Skin of body (tissue), 2 donors: ENCODE data around the gene ZNF225. TPM values are rescaled to one million over a fixed set of nuclear protein-coding genes. Genes with fewer than 3 reads are reported as not detected.
"Not testable (repeated sequence)": the region's sequence is repeated elsewhere in the genome, so short reads cannot be mapped to it uniquely, and the experiment has no call there.

Experiments used
- DNase-seq: peaks from one replicate; lab custom pipeline; 2025; lab: John Stamatoyannopoulos, UW
- total RNA-seq: library from RNA; depleted of rRNA; stranded (reverse); fragments of >200 nt; gene quantifications from one replicate; pipeline ENCODE4 v1.2.3, GENCODE V29; 2014

Gene ZNF225
- 5.9 TPM for total RNA-seq

- DNase-seq: peak; percentile 99
Measured at GRCh38 chr19:44113138-44113783, at the start of gene ZNF225. TSS of gene ZNF225 (plus strand) at chr19:44113399. CDS start at chr19:44115828, 2,429 bp downstream.

- no peak for DNase-seq
Measured at GRCh38 chr19:44066305-44066704, 46.9 kb upstream of the ZNF225 start.

DNA sequence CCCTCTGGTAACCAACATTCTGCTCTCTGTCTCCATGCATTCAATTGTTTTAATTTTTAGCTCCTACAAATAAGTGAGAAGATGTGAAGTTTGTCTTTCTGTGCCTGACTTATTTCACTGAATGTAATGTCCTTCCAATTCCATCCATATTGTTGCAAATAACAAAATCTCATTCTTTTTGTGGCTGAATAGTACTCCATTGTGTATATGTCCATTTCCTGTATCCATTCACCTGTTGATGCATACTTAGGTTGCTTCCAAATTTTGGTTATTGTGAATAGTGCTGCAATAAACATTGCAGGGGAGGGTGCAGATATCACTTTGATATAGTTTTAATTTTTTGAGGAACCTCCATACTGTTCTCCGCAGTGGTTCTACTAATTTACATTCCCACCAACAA, 43.8 kb upstream of the ZNF225 start:
- no peak for DNase-seq

- peak; percentile 84 for DNase-seq
Measured at GRCh38 chr19:44071824-44072542, 41.2 kb upstream of the ZNF225 start, which contains the start of gene ZNF284. TSS of gene ZNF284 (plus strand) at chr19:44072159. CDS start at chr19:44076390, 4,231 bp downstream.

DNA sequence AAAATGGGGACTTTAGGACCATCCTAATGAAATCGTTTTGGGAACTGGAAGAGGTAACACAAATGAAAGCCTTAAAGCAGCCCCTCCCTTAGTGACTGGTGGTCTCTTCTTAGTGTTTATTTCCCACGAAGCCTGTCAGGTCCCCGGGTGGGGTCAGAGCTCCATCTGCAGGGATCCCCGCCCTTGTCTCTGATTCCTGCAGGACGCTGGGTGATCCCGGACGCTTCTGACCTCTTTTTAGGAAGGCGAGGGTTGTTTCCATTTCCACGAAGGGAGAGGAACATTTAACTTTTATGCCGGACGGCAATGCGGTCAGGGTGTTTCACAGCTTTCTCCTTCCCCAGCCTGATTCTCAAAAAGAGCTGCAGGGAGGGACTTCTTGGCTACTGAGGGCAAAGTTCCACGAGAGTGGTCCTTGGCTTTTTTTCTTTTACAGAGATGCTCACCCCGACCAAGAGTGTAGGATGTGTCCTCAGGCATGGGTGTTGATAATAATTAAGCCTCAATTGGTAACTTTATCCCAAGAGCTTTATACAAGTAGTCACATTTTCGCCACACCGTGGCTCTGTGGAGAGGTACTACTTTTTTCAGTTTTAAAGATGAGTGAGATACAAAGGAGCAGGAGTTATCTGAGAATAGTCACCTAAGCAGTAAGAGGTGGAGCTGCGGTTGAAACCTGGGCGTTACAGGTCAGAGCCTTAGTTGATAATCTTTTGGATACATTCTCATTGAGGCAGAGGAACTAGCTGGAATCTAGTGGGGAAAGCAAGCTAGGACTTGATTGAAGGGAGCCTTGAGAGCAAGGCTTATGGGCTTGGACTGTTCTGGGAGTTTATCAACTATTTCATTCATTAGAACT, 40.4 kb upstream of the ZNF225 start:
- no peak for DNase-seq

DNA sequence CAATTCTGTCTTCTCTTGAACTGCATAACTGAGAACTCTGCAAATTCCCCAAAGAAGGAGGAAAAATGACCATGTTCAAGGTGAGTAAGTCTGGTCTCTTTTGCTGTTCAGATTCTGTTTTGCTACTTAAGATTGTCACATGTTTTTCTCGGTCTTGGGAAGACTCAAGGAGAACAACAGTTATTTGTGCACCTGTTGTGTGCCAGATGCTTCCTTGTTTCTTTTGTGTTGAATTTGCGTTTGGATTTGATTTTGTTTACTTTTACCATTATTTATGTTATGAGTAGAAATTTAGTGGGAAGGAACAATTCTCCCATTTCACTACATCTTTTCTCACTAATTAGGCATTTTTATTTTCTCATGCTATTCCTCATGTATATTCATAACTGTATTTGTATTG, 36.9 kb upstream of the ZNF225 start:
- DNase-seq: no peak

DNA sequence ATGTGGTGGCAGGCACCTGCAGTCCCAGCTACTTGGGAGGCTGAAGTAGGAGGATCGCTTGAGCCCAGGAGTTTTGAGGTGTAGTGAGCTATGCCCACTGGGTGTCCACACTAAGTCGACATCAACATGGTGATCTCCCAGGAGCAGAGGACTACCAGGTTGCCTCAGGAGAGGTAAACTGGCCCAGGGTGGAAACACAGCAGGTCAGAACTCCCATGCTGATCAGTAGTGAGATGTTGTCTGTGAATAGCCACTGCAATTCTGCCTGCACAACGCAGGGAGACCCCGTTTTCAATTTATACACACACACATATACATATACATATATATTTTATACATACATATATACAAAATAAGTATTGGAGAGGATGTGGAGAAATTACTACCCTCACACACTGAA, 21.1 kb upstream of the ZNF225 start:
- no peak for DNase-seq

DNA sequence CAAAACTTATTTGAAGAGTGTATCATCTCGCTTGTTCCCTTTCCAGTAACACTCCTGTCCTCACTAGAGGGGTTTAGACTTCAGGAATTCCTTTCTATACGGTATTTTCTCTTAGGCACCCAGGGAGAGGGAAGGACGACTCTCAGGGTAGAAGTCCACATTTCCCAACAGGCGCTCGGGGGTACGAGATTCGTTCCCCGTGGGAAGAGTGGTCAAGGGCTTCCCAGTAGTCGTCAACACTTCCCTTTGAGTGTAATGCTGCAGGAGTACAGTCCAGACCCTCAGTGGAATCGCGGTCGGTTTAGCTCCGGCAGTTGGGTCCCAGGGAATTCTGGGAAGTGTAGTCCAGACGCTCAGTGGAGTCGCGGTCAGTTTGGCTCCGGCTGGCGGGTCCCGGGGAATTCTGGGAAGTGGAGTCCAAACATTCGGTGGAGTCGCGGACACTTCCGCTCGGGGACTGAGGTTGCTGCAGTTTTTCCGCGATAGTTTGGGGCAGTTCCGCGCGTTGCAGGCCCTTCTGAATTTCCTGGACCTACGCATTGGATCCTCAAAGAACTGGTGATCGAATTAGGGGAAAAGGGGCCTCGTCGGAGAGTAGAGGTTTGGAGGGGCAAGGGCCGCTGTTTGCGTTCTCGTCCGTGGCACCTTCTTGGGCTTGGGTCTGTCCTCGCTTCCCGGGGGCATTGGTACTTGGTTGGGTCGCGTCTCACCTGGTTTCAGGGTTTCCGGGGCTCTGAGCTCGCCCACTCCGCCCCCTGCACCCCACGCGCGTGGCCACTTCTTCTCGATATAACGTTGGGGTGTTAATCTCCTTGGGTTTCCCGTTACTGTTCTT, 19.1 kb upstream of the ZNF225 start, which contains the start of gene ZNF224:
ZNF224 (plus strand) TSS at position 431 of the 835 bp plus-strand sequence. CDS start 3,513 bp downstream, outside the sequence.
- DNase-seq: peak; percentile 91

DNA sequence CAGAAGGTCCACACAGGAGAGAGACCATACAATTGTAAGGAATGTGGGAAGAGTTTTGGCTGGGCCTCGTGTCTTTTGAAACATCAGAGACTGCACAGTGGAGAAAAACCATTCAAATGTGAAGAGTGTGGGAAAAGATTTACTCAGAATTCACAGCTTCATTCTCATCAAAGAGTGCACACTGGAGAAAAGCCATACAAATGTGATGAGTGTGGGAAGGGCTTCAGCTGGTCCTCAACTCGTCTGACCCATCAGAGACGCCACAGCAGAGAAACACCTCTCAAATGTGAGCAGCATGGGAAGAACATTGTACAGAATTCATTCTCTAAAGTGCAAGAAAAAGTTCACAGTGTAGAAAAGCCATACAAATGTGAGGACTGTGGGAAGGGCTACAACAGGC, 5.4 kb upstream of the ZNF225 start:
- no peak for DNase-seq

- no peak for DNase-seq
Measured at GRCh38 chr19:44109458-44109857, 3.7 kb upstream of the ZNF225 start.

DNA sequence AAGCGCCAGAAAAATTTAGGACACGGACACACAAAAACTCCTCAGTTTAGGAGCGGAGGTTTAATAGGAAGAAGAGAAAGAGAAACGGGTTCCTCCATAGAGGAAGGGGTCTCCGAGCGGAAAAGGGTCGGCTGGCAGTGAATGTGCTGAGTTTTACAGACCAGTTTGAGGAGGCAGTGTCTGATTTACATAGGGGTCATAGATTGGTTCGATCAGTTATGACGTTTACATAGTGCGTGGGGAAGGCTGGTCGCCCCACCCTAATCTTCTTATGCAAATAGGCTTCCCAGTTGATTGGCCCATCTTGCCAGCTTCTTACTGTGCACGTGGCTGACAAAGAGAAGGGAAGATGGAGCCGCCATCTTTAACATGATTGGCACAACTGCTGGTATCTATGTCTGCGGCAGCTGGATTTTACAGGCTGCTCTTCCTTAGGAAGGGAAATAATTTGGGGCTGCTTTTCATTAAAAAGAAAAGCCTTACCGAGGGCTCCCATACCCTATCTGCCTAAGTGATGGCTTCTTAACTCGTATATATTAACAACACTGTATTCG, 1.2 kb upstream of the ZNF225 start:
- DNase-seq: peak; percentile 24

DNA sequence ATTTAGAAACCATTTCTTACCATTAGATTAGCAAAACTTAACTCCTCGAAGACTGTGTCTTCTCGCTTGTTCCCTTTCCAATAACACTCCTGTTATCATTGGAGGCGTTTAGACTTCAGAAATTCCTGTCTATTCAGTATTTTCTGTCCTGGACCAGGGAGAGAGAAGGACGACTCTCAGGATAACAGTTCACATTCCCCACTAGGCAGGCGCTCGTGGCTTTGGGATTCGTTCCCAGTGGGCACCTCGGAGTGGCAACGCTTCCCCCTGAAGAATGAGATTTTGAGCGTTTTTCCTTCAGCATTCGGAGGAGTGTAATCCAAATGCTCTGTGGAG, 429 bp upstream of the ZNF225 start:
- DNase-seq: no peak

DNA sequence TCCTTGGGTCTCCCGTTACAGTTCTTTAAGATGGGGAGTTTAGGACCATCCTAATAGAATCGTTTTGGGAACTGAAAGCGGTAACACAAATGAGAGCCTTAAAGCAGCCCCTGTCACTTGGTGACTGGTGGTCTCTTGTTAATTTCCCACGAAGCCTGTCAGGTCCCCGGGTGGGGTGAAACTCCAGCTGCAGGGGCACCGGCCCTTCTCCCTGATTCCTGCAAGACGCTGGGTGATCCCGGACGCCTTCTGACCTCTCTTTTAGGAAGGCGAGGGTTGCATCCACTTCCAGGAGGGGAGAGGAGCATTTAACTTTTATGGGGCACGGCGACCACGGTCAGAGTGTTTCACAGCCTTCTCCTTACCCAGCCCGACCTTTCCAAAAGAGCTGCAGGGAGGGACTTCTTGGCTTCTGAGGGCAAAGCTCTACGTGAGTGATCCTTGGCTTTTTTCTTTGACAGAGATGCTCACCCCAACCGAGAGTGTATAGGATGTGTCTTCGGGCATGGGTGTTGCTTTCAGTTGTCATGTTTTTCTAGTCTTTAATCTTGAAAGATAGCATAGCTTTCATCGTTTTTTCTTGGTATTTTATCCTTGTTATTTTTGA, 688 bp downstream of the ZNF225 start:
- peak; percentile 51 for DNase-seq

- not testable (repeated sequence) for DNase-seq
Measured at GRCh38 chr19:44121162-44121561, 8.0 kb downstream of the ZNF225 start.

GRCh38 chr19:44131955-44132354, 18.8 kb downstream of the ZNF225 start:
- no peak for DNase-seq

GRCh38 chr19:44141191-44142058, 28.2 kb downstream of the ZNF225 start, which contains the start of gene ZNF234:
TSS of gene ZNF234 (plus strand) at chr19:44141554. CDS start at chr19:44144633, 3,079 bp downstream.
- peak; percentile 78 for DNase-seq

DNA sequence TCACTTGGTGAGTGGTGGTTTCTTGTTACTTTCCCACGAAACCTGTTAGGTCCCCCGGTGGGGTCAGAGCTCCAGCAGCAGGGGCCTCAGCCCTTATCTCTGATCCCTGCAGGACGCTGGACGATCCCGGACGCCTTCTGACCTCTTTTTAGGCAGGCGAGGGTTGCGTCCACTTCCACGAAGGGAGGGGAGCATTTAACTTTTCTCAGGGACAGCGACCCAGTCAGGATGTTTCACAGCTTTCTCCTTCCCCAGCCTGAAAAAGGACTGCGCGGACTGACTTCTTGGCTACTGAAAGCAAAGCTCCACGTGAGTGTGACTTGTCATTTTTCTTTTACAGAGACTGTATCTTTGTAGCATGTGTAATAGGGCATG, 28.8 kb downstream of the ZNF225 start:
- no peak for DNase-seq

GRCh38 chr19:44149776-44150175, 36.6 kb downstream of the ZNF225 start:
- DNase-seq: no peak

GRCh38 chr19:44151491-44151890, 38.3 kb downstream of the ZNF225 start:
- DNase-seq: no peak
